ENCODE measurements around the gene COG7.
"Not testable (repeated sequence)": the region's sequence is repeated elsewhere in the genome, so short reads cannot be mapped to it uniquely, and the experiment has no call there.

The COG7 gene

GRCh38 chr16:23476289-23476688, 23.3 kb upstream of the COG7 start:
- no peak for DNase-seq (ENCODE audit: low read depth, low spot score)

- DNase-seq (ENCODE audit: low read depth, low spot score) = no peak
Observed at GRCh38 chr16:23469814-23470213, 16.8 kb upstream of the COG7 start.

GRCh38 chr16:23466162-23466885, 13.3 kb upstream of the COG7 start:
- no peak for DNase-seq (ENCODE audit: low read depth, low spot score)

- no peak for DNase-seq (ENCODE audit: low read depth, low spot score)
Observed at GRCh38 chr16:23465179-23465578, 12.2 kb upstream of the COG7 start.

GRCh38 chr16:23464196-23464595, 11.2 kb upstream of the COG7 start:
- no peak for DNase-seq (ENCODE audit: low read depth, low spot score)

- DNase-seq (ENCODE audit: low read depth, low spot score) = not testable (repeated sequence)
Observed at GRCh38 chr16:23462994-23463393, 10.0 kb upstream of the COG7 start.

GRCh38 chr16:23453338-23454052, 506 bp upstream of the COG7 start:
- no peak for DNase-seq (ENCODE audit: low read depth, low spot score)

GRCh38 chr16:23452221-23452571, 793 bp downstream of the COG7 start:
- DNase-seq (ENCODE audit: low read depth, low spot score) = no peak

- no peak for DNase-seq (ENCODE audit: low read depth, low spot score)
Observed at GRCh38 chr16:23448392-23448791, 4.6 kb downstream of the COG7 start.

GRCh38 chr16:23437542-23437941, 15.4 kb downstream of the COG7 start:
- not testable (repeated sequence) for DNase-seq (ENCODE audit: low read depth, low spot score)

GRCh38 chr16:23436951-23437350, 16.0 kb downstream of the COG7 start:
- no peak for DNase-seq (ENCODE audit: low read depth, low spot score)

GRCh38 chr16:23435500-23435899, 17.5 kb downstream of the COG7 start:
- DNase-seq (ENCODE audit: low read depth, low spot score) = no peak

GRCh38 chr16:23434380-23434779, 18.6 kb downstream of the COG7 start:
- DNase-seq (ENCODE audit: low read depth, low spot score) = no peak

- no peak for DNase-seq (ENCODE audit: low read depth, low spot score)
Observed at GRCh38 chr16:23433261-23433920, 19.6 kb downstream of the COG7 start.

- DNase-seq (ENCODE audit: low read depth, low spot score) = no peak
Observed at GRCh38 chr16:23432176-23433128, 20.5 kb downstream of the COG7 start.

GRCh38 chr16:23428351-23428750, 24.6 kb downstream of the COG7 start:
- no peak for DNase-seq (ENCODE audit: low read depth, low spot score)

- DNase-seq (ENCODE audit: low read depth, low spot score) = no peak
Observed at GRCh38 chr16:23424292-23424958, 28.6 kb downstream of the COG7 start.

GRCh38 chr16:23423496-23424049, 29.4 kb downstream of the COG7 start:
- DNase-seq (ENCODE audit: low read depth, low spot score) = no peak

- no peak for DNase-seq (ENCODE audit: low read depth, low spot score)
Observed at GRCh38 chr16:23420011-23420410, 33.0 kb downstream of the COG7 start.

- no peak for DNase-seq (ENCODE audit: low read depth, low spot score)
Observed at GRCh38 chr16:23416816-23417215, 36.2 kb downstream of the COG7 start.

GRCh38 chr16:23414731-23415130, 38.3 kb downstream of the COG7 start:
- DNase-seq (ENCODE audit: low read depth, low spot score) = no peak

Measured in iPS DF 19.7 (cell line).